ENCODE measurements around the gene MTPN. TPM values are rescaled to one million over a fixed set of nuclear protein-coding genes. Genes with fewer than 3 reads are reported as not detected.

MTPN gene
- total RNA-seq, 2 experiments from 2014 or later = 108 to 115 TPM

GRCh38 chr7:135924302-135924701 lies 52.9 kb downstream of the MTPN start:
- no peak overlapping the region for H3K4me3 Mint-ChIP-seq
- intact Hi-C loops (cut with micrococcal nuclease) = no loop called here
- peaks cover 11% of the 10 kb centered on the region for H3K36me3 Mint-ChIP-seq (ENCODE audit: low read depth)
- DNase-seq = no peak
- ChIA-PET CTCF (interaction anchor here (1.7 kb wide), 1 partner anchor 42 kb away, joined by 3 read pairs; no protein-coding TSS in a partner anchor), POLR2A (no interaction called here)
- peaks cover 8% of the 10 kb centered on the region for H3K4me1 Mint-ChIP-seq (ENCODE audit: low read depth)
- H3K9me3 Mint-ChIP-seq = no peaks in the 10 kb centered on the region
- H3K27ac Mint-ChIP-seq = no peak overlapping the region
- ATAC-seq = no peak
- H3K27me3 Mint-ChIP-seq = no peaks in the 10 kb centered on the region
- TF ChIP-seq CTCF (IDR thresholded peaks at IDR 0.05) = no peak

- Mint-ChIP-seq H3K4me1 (ENCODE audit: low read depth) (no peaks in the 10 kb centered on the region), H3K27me3 (no peaks in the 10 kb centered on the region), H3K4me3 (no peak overlapping the region), H3K9me3 (no peaks in the 10 kb centered on the region), H3K36me3 (ENCODE audit: low read depth) (peaks cover 6% of the 10 kb centered on the region), H3K27ac (no peak overlapping the region)
- no peak for DNase-seq
- no peak for TF ChIP-seq CTCF (IDR thresholded peaks at IDR 0.05)
- ChIA-PET CTCF (no interaction called here), POLR2A (no interaction called here)
- intact Hi-C loops (cut with micrococcal nuclease) = no loop called here
- no peak for ATAC-seq
These were observed 54.9 kb downstream of the MTPN start for GRCh38 chr7:135922263-135922662.

- Mint-ChIP-seq H3K27me3 (no peaks in the 10 kb centered on the region), H3K36me3 (ENCODE audit: low read depth) (no peaks in the 10 kb centered on the region), H3K4me1 (ENCODE audit: low read depth) (no peaks in the 10 kb centered on the region), H3K9me3 (no peaks in the 10 kb centered on the region), H3K27ac (no peak overlapping the region), H3K4me3 (no peak overlapping the region)
- POLR2A ChIA-PET = no interaction called here
- no peak for TF ChIP-seq CTCF (IDR thresholded peaks at IDR 0.05)
- CTCF ChIA-PET = no interaction called here
- intact Hi-C loops (cut with micrococcal nuclease) = no loop called here
- ATAC-seq (no peak), DNase-seq (no peak)
These were observed 56.7 kb downstream of the MTPN start for GRCh38 chr7:135920478-135920877.

- Mint-ChIP-seq H3K9me3 (no peaks in the 10 kb centered on the region), H3K36me3 (ENCODE audit: low read depth) (no peaks in the 10 kb centered on the region), H3K27me3 (no peaks in the 10 kb centered on the region), H3K4me3 (no peak overlapping the region), H3K27ac (no peak overlapping the region), H3K4me1 (ENCODE audit: low read depth) (no peaks in the 10 kb centered on the region)
- TF ChIP-seq CTCF (IDR thresholded peaks at IDR 0.05) = no peak
- no peak for DNase-seq
- POLR2A ChIA-PET = interaction anchor here (0.5 kb wide), 1 partner anchor 145 kb away, joined by 3 read pairs; no protein-coding TSS in a partner anchor
- intact Hi-C loops (cut with micrococcal nuclease) = no loop called here
- ATAC-seq = no peak
- CTCF ChIA-PET = no interaction called here
These were observed 57.9 kb downstream of the MTPN start for GRCh38 chr7:135919071-135919841.

GRCh38 chr7:135918134-135918533 lies 59.0 kb downstream of the MTPN start:
- Mint-ChIP-seq H3K27ac (no peak overlapping the region), H3K36me3 (ENCODE audit: low read depth) (no peaks in the 10 kb centered on the region), H3K4me1 (ENCODE audit: low read depth) (no peaks in the 10 kb centered on the region), H3K4me3 (no peak overlapping the region), H3K9me3 (no peaks in the 10 kb centered on the region), H3K27me3 (no peaks in the 10 kb centered on the region)
- intact Hi-C loops (cut with micrococcal nuclease) = no loop called here
- no peak for TF ChIP-seq CTCF (IDR thresholded peaks at IDR 0.05)
- ChIA-PET CTCF (no interaction called here), POLR2A (no interaction called here)
- DNase-seq (no peak), ATAC-seq (no peak)

Data from activated CD8-positive, alpha-beta T cell treated with anti-CD3 and anti-CD28 coated beads for 36 hours (primary cell).